Measurements from ENCODE around the gene SSR3.

DNA sequence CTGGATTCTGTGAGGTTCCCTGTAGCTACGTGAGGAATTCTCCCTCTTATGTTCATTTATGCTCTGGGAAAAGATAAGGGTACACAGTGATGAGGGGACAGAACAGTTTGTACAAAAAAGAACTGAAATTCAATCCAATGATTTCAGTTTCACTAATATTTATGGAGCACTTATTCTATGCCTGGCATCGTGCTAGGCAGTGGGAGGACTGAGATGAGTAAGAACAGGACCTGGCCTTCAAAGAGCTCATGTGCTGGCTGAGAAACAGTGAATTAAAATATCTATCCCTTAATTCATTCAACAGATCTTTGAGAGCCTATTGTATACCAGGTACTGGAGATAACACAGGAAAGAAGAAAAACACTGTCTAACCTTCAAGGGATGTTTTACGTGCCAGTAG, 22.2 kb downstream of the SSR3 start:
- no peak for TF ChIP-seq POLR2A (IDR thresholded peaks at IDR 0.05)
- TF ChIP-seq, protein P1, sequence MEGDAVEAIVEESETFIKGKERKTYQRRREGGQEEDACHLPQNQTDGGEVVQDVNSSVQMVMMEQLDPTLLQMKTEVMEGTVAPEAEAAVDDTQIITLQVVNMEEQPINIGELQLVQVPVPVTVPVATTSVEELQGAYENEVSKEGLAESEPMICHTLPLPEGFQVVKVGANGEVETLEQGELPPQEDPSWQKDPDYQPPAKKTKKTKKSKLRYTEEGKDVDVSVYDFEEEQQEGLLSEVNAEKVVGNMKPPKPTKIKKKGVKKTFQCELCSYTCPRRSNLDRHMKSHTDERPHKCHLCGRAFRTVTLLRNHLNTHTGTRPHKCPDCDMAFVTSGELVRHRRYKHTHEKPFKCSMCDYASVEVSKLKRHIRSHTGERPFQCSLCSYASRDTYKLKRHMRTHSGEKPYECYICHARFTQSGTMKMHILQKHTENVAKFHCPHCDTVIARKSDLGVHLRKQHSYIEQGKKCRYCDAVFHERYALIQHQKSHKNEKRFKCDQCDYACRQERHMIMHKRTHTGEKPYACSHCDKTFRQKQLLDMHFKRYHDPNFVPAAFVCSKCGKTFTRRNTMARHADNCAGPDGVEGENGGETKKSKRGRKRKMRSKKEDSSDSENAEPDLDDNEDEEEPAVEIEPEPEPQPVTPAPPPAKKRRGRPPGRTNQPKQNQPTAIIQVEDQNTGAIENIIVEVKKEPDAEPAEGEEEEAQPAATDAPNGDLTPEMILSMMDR (IDR thresholded peaks at IDR 0.05): no peak

All from testis (tissue), 2 donors.